HEK293 (cell line): ENCODE measurements around the gene DNAJC6.

Experiments used
- GLIS1 ChIP-seq: fragments of 450-650 bp; formaldehyde crosslinking; IDR thresholded peaks from 2 replicates; pipeline ENCODE4 v1.5.1; 2016; ENCODE audit warnings: missing biosample characterization, missing genetic modification characterization
- KLF1 ChIP-seq: fragments of 450-650 bp; formaldehyde crosslinking; IDR thresholded peaks from 2 replicates; pipeline ENCODE4 v1.5.1; 2016; ENCODE audit warnings: missing biosample characterization, missing genetic modification characterization
- PRDM1 ChIP-seq: fragments of 450-650 bp; formaldehyde crosslinking; IDR thresholded peaks from 2 replicates; pipeline ENCODE4; 2016; ENCODE audit warnings: missing biosample characterization, missing genetic modification characterization
- SALL2 ChIP-seq: fragments of 450-650 bp; formaldehyde crosslinking; IDR thresholded peaks from 2 replicates; pipeline ENCODE4 v1.5.0; 2017; ENCODE audit warnings: missing biosample characterization, mild to moderate bottlenecking, missing genetic modification characterization, borderline replicate concordance
- ZBTB20 ChIP-seq: fragments of 450-650 bp; formaldehyde crosslinking; IDR thresholded peaks from 2 replicates; pipeline ENCODE4 v1.5.1; 2016; ENCODE audit warnings: missing biosample characterization, missing genetic modification characterization
- ZNF114 ChIP-seq: fragments of 450-650 bp; formaldehyde crosslinking; IDR thresholded peaks from 2 replicates; pipeline ENCODE4 v1.5.0; 2017; ENCODE audit warnings: missing biosample characterization, missing genetic modification characterization
- ZNF2 ChIP-seq: fragments of 450-650 bp; formaldehyde crosslinking; IDR thresholded peaks from 2 replicates; pipeline ENCODE4 v1.5.1; 2016; ENCODE audit warnings: missing biosample characterization, missing genetic modification characterization
- ZNF223 ChIP-seq: fragments of 450-650 bp; formaldehyde crosslinking; IDR thresholded peaks from 2 replicates; pipeline ENCODE4 v1.5.1; 2016; ENCODE audit warnings: missing biosample characterization, missing genetic modification characterization
- ZNF266 ChIP-seq: fragments of 450-650 bp; formaldehyde crosslinking; IDR thresholded peaks from 2 replicates; pipeline ENCODE4 v1.5.1; 2016; ENCODE audit warnings: missing biosample characterization, missing genetic modification characterization, low read depth
- ZNF274 ChIP-seq, 2 experiments: fragments of 200-500 bp in 1 of 2; fragments of 450-650 bp in 1 of 2; sonication (Bioruptor generic) in 1 of 2; formaldehyde crosslinking in 1 of 2; IDR thresholded peaks; 2 replicates each; pipeline versions ENCODE4 v1.5.1 to v1.6.1; 2014 to 2016; ENCODE audit warnings: borderline replicate concordance in 1 of 2, inconsistent platforms in 1 of 2, low read length in 1 of 2, missing biosample characterization in 1 of 2, missing genetic modification characterization in 1 of 2
- ZNF660 ChIP-seq: fragments of 450-650 bp; IDR thresholded peaks from 2 replicates; pipeline ENCODE4 v1.5.1; 2018; ENCODE audit warnings: missing biosample characterization, mild to moderate bottlenecking, missing genetic modification characterization
- TF ChIP-seq, protein P1 (sequence below): fragments of 450-650 bp; formaldehyde crosslinking; IDR thresholded peaks from 2 replicates; pipeline ENCODE4 v1.5.1; 2016; ENCODE audit warnings: missing biosample characterization, missing genetic modification characterization
- TF ChIP-seq, protein P2 (sequence below): fragments of 450-650 bp; formaldehyde crosslinking; IDR thresholded peaks from 2 replicates; pipeline ENCODE4 v1.5.1; 2016; ENCODE audit warnings: missing biosample characterization, missing genetic modification characterization, low read depth
- TF ChIP-seq, protein P3 (sequence below): fragments of 450-650 bp; formaldehyde crosslinking; IDR thresholded peaks from 2 replicates; pipeline ENCODE4 v1.5.1; 2017; ENCODE audit warnings: missing biosample characterization, missing genetic modification characterization

DNA sequence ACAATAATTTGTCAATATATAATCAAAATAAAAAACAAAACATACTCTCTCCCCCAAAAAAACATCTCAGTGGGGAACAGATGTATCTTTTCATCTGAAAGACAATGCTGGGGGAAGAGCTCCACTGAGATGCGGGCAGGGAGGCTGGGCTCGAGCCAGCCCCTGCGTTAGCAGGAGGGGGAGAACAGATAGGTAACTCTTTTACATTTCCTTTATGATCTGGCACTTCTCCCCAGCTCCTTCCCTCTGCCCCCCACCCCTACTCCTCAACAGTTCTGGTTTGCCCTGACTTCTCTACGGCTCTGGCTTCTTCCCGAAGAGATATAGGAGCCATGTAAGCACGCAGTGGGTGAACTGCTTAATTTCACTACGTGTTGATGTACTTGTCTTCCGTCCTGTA is 123.6 kb downstream of the DNAJC6 start:
- TF ChIP-seq, protein P1, sequence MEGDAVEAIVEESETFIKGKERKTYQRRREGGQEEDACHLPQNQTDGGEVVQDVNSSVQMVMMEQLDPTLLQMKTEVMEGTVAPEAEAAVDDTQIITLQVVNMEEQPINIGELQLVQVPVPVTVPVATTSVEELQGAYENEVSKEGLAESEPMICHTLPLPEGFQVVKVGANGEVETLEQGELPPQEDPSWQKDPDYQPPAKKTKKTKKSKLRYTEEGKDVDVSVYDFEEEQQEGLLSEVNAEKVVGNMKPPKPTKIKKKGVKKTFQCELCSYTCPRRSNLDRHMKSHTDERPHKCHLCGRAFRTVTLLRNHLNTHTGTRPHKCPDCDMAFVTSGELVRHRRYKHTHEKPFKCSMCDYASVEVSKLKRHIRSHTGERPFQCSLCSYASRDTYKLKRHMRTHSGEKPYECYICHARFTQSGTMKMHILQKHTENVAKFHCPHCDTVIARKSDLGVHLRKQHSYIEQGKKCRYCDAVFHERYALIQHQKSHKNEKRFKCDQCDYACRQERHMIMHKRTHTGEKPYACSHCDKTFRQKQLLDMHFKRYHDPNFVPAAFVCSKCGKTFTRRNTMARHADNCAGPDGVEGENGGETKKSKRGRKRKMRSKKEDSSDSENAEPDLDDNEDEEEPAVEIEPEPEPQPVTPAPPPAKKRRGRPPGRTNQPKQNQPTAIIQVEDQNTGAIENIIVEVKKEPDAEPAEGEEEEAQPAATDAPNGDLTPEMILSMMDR (tag by site-specific recombination): no peak
- TF ChIP-seq PRDM1 (no peak), ZNF114 (tag by site-specific recombination) (no peak), KLF1 (tag by site-specific recombination) (no peak), ZNF223 (no peak), ZNF274 (IDR thresholded peaks at IDR 0.05; ENCODE audit: low read length) (no peak), ZNF274 (tag by site-specific recombination; IDR thresholded peaks at IDR 0.05; ENCODE audit: borderline replicate concordance) (no peak), ZBTB20 (no peak), ZNF266 (tag by site-specific recombination) (no peak), SALL2 (tag by site-specific recombination) (no peak), ZNF660 (no peak), ZNF2 (tag by site-specific recombination) (no peak), GLIS1 (no peak)
- TF ChIP-seq, protein P2, sequence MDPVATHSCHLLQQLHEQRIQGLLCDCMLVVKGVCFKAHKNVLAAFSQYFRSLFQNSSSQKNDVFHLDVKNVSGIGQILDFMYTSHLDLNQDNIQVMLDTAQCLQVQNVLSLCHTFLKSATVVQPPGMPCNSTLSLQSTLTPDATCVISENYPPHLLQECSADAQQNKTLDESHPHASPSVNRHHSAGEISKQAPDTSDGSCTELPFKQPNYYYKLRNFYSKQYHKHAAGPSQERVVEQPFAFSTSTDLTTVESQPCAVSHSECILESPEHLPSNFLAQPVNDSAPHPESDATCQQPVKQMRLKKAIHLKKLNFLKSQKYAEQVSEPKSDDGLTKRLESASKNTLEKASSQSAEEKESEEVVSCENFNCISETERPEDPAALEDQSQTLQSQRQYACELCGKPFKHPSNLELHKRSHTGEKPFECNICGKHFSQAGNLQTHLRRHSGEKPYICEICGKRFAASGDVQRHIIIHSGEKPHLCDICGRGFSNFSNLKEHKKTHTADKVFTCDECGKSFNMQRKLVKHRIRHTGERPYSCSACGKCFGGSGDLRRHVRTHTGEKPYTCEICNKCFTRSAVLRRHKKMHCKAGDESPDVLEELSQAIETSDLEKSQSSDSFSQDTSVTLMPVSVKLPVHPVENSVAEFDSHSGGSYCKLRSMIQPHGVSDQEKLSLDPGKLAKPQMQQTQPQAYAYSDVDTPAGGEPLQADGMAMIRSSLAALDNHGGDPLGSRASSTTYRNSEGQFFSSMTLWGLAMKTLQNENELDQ: no peak
- TF ChIP-seq, protein P3, sequence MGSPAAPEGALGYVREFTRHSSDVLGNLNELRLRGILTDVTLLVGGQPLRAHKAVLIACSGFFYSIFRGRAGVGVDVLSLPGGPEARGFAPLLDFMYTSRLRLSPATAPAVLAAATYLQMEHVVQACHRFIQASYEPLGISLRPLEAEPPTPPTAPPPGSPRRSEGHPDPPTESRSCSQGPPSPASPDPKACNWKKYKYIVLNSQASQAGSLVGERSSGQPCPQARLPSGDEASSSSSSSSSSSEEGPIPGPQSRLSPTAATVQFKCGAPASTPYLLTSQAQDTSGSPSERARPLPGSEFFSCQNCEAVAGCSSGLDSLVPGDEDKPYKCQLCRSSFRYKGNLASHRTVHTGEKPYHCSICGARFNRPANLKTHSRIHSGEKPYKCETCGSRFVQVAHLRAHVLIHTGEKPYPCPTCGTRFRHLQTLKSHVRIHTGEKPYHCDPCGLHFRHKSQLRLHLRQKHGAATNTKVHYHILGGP (tag by site-specific recombination): no peak
